ENCODE measurements around the gene ANGPT4.

GRCh38 chr20:911882-912600 is 4.1 kb downstream of the ANGPT4 start:
- peak; percentile 46 for TF ChIP-seq CTCF (IDR thresholded peaks at IDR 0.05; ENCODE audit: low read length)
- TF ChIP-seq EZH2 (IDR thresholded peaks at IDR 0.05; ENCODE audit: borderline replicate concordance, low read length), result no peak

All from OCI-LY1 (cell line).